IMR-90 (cell line): ENCODE measurements around the gene RPL19.

Experiments
- BHLHE40 ChIP-seq: fragments of 150-350 bp; IDR thresholded peaks from 2 replicates; pipeline ENCODE4 v1.6.1; 2016; ENCODE audit warnings: mild to moderate bottlenecking, low read depth, low read length
- CTCF ChIP-seq: conservative IDR thresholded peaks from 2 replicates; pipeline ENCODE4 v1.5.1; 2012; ENCODE audit warnings: mild to moderate bottlenecking, low read depth, low read length, improper control_type of control experiment
- FOS ChIP-seq: fragments of 150-350 bp; IDR thresholded peaks from 2 replicates; pipeline ENCODE4 v1.6.1; 2016; ENCODE audit warnings: low read depth, low read length
- MAFK ChIP-seq: IDR thresholded peaks from 2 replicates; pipeline ENCODE4 v1.6.1; 2012; ENCODE audit warnings: low read depth, low read length, improper control_type of control experiment
- POLR2A ChIP-seq: IDR thresholded peaks from 2 replicates; pipeline ENCODE4 v1.6.1; 2012; ENCODE audit warnings: mild to moderate bottlenecking, low read depth, low read length
- RFX5 ChIP-seq: IDR thresholded peaks from 2 replicates; pipeline ENCODE4 v1.8.0; 2012; ENCODE audit warnings: low read depth, mild to moderate bottlenecking, low read length, moderate library complexity
- USF2 ChIP-seq: fragments of 150-350 bp; IDR thresholded peaks from 2 replicates; pipeline ENCODE4 v1.6.1; 2017; ENCODE audit warnings: mild to moderate bottlenecking, antibody characterized with exemption, low read length, low read depth

DNA sequence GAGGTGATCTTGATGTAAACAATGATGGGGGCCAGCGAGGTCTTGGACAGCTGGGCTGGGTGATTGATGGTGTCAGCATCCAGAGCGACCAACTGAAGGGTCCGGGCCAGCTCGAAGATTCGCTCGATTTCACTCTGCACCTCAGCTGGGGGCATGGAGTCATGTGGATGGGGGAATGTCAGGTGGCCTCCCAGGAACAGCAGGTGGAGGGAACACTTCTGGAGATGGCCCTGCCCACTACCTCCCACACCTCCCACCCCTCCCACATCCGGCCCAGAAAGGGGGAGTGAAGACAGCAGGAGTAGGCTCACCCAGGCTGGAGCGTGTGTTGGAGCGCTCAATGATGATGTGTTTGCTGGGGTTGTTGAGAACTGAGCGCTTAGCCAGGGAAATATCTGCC lies 16.4 kb upstream of the RPL19 start:
- no peak for TF ChIP-seq MAFK
- TF ChIP-seq CTCF: no peak
- TF ChIP-seq USF2: no peak
- no peak for TF ChIP-seq BHLHE40
- TF ChIP-seq POLR2A: no peak
- no peak for TF ChIP-seq FOS
- no peak for TF ChIP-seq RFX5
